ENCODE data around the gene SNRPA1. TPM values are rescaled to one million over a fixed set of nuclear protein-coding genes. Genes with fewer than 3 reads are reported as not detected.

The SNRPA1 gene
- total RNA-seq, 4 donors from 2014 or later = 3.2 to 56.4 (median 25.7) TPM

DNA sequence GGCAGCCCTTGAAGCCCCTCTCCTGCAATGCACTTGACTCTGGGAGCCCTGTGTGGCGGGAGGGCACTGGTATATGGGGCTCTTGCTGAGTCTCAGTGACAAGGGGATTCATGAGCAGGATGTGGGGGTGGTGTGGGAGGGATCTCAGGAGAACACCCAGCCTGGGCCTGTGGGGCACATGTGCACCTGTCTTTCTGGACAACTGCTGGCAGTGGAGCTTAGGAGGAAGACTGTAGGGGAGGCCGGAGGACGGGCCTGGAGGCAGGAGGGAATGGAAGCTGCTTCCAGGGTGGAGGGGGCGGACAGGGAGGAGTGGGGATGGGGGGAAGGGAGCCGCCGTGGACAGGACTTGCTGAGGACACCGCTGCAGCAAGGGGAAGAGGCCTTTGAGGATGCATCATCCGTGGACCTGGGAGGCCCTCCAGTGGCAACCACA is 10.8 kb upstream of the SNRPA1 start:
- H3K27me3 ChIP-seq = no peaks in the 10 kb centered on the region
- no peak overlapping the region for H3K4me3 ChIP-seq
- no peaks in the 10 kb centered on the region for H3K36me3 ChIP-seq
- no peaks in the 10 kb centered on the region for H3K9me3 ChIP-seq
- H3K4me1 ChIP-seq = no peaks in the 10 kb centered on the region
- TF ChIP-seq POLR2A (IDR thresholded peaks at IDR 0.05) (no peak), CTCF (IDR thresholded peaks at IDR 0.05) (no peak)
- intact Hi-C loops (cut with DNase I; ENCODE audit: low total_unique reads) = no loop called here
- H3K27ac ChIP-seq = no peak overlapping the region
- DNase-seq = no peak

DNA sequence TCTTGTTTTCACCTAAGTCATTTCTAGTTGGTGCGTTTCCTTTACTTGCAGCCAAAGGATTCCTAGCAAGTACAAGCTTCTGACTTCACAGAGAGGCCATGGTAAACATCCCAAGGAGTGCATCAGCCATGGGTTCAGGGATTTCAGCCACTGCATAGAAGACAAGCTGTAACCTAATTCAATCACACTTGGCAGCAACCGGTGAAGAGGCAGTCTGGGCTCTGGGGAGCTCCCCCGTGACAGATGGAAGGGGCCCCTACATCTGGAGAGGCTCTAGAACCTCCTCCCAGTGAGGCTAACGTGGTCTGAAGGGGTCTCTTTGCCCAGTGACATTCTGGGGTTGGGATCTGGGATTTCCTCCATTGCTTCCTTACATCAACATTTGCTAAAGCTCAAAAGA is 8.4 kb upstream of the SNRPA1 start:
- TF ChIP-seq POLR2A (IDR thresholded peaks at IDR 0.05) (no peak), CTCF (IDR thresholded peaks at IDR 0.05) (no peak)
- Histone ChIP-seq H3K27ac (no peak overlapping the region), H3K27me3 (no peaks in the 10 kb centered on the region), H3K9me3 (no peaks in the 10 kb centered on the region), H3K4me1 (no peaks in the 10 kb centered on the region), H3K36me3 (no peaks in the 10 kb centered on the region), H3K4me3 (no peak overlapping the region)
- intact Hi-C loops (cut with DNase I; ENCODE audit: low total_unique reads) = no loop called here
- DNase-seq = no peak

- Histone ChIP-seq H3K4me3 (no peak overlapping the region), H3K27ac (no peak overlapping the region)
- no peak for DNase-seq
These were observed 1.7 kb upstream of the SNRPA1 start for GRCh38 chr15:101296418-101297405.

DNA sequence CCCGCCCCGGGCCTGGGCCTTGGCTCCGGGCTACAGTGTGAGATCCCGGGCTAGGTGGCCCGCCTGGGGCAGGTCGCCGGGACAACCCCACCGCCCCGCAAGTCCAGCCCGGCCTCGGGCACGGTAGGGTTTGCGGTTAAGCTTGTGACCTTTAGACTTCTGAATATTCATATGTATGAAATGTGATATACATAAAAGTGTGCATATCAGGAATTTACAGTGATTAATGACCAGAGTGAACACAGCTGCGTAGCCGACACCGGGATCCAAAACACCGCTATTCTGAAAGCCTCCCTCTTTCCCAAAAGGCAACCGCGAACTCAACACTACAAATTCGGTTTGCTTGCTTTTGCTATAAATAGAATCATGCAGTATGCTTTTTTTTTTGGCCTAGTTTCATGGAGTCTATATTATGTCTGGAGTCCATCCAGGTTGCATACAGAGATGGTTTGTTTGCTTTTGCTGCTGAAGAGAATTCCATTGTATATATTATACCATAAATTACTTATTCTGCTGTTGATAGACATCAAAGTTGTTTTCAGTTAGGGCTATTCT is 636 bp upstream of the SNRPA1 start:
- TF ChIP-seq POLR2A (IDR thresholded peaks at IDR 0.05) (no peak), CTCF (IDR thresholded peaks at IDR 0.05) (no peak)
- H3K4me1 ChIP-seq = peaks cover 0 to 5% of the 10 kb centered on the region in 2 donors
- intact Hi-C loops (cut with DNase I; ENCODE audit: low total_unique reads) = loop anchor here (5.0 kb wide), 1 partner anchor 357 kb away; the partner anchor contains the start of gene TM2D3
- H3K27me3 ChIP-seq = no peaks in the 10 kb centered on the region
- peak overlapping the region; percentile 82 to 95 for H3K4me3 ChIP-seq
- peak overlapping the region; percentile 75 to 95 for H3K27ac ChIP-seq
- DNase-seq = no peak
- no peaks in the 10 kb centered on the region for H3K36me3 ChIP-seq
- no peaks in the 10 kb centered on the region for H3K9me3 ChIP-seq

More at GRCh38 chr15:101296418-101297405, 1.7 kb upstream of the SNRPA1 start:
- Histone ChIP-seq H3K36me3 (no peaks in the 10 kb centered on the region), H3K9me3 (no peaks in the 10 kb centered on the region), H3K27me3 (no peaks in the 10 kb centered on the region), H3K4me1 (peaks cover 0 to 5% of the 10 kb centered on the region in 2 donors)
- intact Hi-C loops (cut with DNase I; ENCODE audit: low total_unique reads) = loop anchor here (5.0 kb wide), 1 partner anchor 356 kb away; the partner anchor contains the start of gene TM2D3
- TF ChIP-seq CTCF (IDR thresholded peaks at IDR 0.05) = no peak

GRCh38 chr15:101293122-101293521 is 1.9 kb downstream of the SNRPA1 start:
- no peaks in the 10 kb centered on the region for H3K27me3 ChIP-seq
- H3K4me3 ChIP-seq = peak overlapping the region in 1 of 2 donors; percentile 95
- DNase-seq = no peak
- H3K9me3 ChIP-seq = no peaks in the 10 kb centered on the region
- H3K4me1 ChIP-seq = peaks cover 0 to 5% of the 10 kb centered on the region in 2 donors
- intact Hi-C loops (cut with DNase I; ENCODE audit: low total_unique reads) = no loop called here
- no peak for TF ChIP-seq POLR2A (IDR thresholded peaks at IDR 0.05)
- TF ChIP-seq CTCF (IDR thresholded peaks at IDR 0.05) = no peak
- H3K36me3 ChIP-seq = no peaks in the 10 kb centered on the region
- no peak overlapping the region for H3K27ac ChIP-seq

Measured in uterus (tissue), 4 donors.